GM19395 (cell line): ENCODE data around the gene RASL12.
"Not testable (repeated sequence)": the region's sequence is repeated elsewhere in the genome, so short reads cannot be mapped to it uniquely, and the experiment has no call there.

Experiments used
- ATAC-seq: cut with Tn5 transposase; IDR thresholded peaks from one replicate; pipeline ENCODE4 v1.9.1; 2021; ENCODE audit warnings: mild to moderate bottlenecking, moderate library complexity; ENCODE audit not compliant: unreplicated experiment

RASL12 gene

GRCh38 chr15:65032801-65033537 is 34.8 kb downstream of the RASL12 start:
- peak; percentile 42 for ATAC-seq

GRCh38 chr15:65029736-65030208 is 38.0 kb downstream of the RASL12 start:
- no peak for ATAC-seq

- peak; percentile 79 for ATAC-seq
These were observed 38.7 kb downstream of the RASL12 start, which contains the start of gene MTFMT for GRCh38 chr15:65028921-65029735. MTFMT (minus strand) TSS chr15:65029639; CDS start chr15:65029613, 26 bp downstream.

GRCh38 chr15:65028338-65028737 is 39.5 kb downstream of the RASL12 start:
- ATAC-seq: no peak

GRCh38 chr15:65027593-65027992 is 40.2 kb downstream of the RASL12 start:
- no peak for ATAC-seq

- no peak for ATAC-seq
These were observed 41.0 kb downstream of the RASL12 start for GRCh38 chr15:65026756-65027155.

- no peak for ATAC-seq
These were observed 46.3 kb downstream of the RASL12 start for GRCh38 chr15:65021488-65021887.

- no peak for ATAC-seq
These were observed 47.4 kb downstream of the RASL12 start for GRCh38 chr15:65020419-65020818.

GRCh38 chr15:65011198-65011597 is 56.6 kb downstream of the RASL12 start:
- ATAC-seq: not testable (repeated sequence)

GRCh38 chr15:65008983-65009382 is 58.8 kb downstream of the RASL12 start:
- ATAC-seq: no peak

- ATAC-seq: no peak
These were observed 60.9 kb downstream of the RASL12 start for GRCh38 chr15:65006876-65007275.

GRCh38 chr15:65004993-65005392 is 62.8 kb downstream of the RASL12 start:
- no peak for ATAC-seq
